Neural progenitor cell (in vitro differentiated cells): ENCODE measurements around the gene GRK1. TPM values are rescaled to one million over a fixed set of nuclear protein-coding genes. Genes with fewer than 3 reads are reported as not detected.
A peak's percentile ranks its signal among the peaks of the same experiment; 100 is the strongest.
"Not testable (repeated sequence)": the region's sequence is repeated elsewhere in the genome, so short reads cannot be mapped to it uniquely, and the experiment has no call there.

Experiments
- DNase-seq: peaks from one replicate; pipeline ENCODE4 v3.0.0-alpha.2; 2016; ENCODE audit warnings: low spot score
- H2AFZ ChIP-seq: fragments of 200-600 bp; sonication (generic); replicated peaks from 2 replicates; pipeline ENCODE4 v1.6.1; 2016; ENCODE audit warnings: antibody characterized with exemption
- H3F3A ChIP-seq: fragments of 200-600 bp; sonication (generic); 2 replicates; pipeline ENCODE4 v1.6.1; 2016; ENCODE audit warnings: antibody characterized with exemption, low read depth
- H3K27ac ChIP-seq: fragments of 200-600 bp; sonication (generic); 2 replicates; pipeline ENCODE4 v1.5.1; 2016; ENCODE audit warnings: mild to moderate bottlenecking
- H3K27me3 ChIP-seq: fragments of 200-600 bp; sonication (generic); 2 replicates; pipeline ENCODE4 v1.6.1; 2016; ENCODE audit warnings: mild to moderate bottlenecking, moderate library complexity
- H3K36me3 ChIP-seq: fragments of 200-600 bp; sonication (generic); 2 replicates; pipeline ENCODE4 v1.5.1; 2016
- H3K4me1 ChIP-seq: fragments of 200-600 bp; sonication (generic); 2 replicates; pipeline ENCODE4 v1.6.1; 2016; ENCODE audit warnings: mixed run types
- H3K4me2 ChIP-seq: fragments of 200-600 bp; sonication (generic); 2 replicates; pipeline ENCODE4 v1.6.1; 2016
- H3K4me3 ChIP-seq: fragments of 200-600 bp; sonication (generic); 2 replicates; pipeline ENCODE4 v1.5.1; 2016
- H3K79me2 ChIP-seq: fragments of 200-600 bp; sonication (generic); 2 replicates; pipeline ENCODE4 v1.6.1; 2016; ENCODE audit warnings: low read depth
- H3K9ac ChIP-seq: fragments of 200-600 bp; sonication (generic); 2 replicates; pipeline ENCODE4 v1.6.1; 2016
- H3K9me3 ChIP-seq: fragments of 200-600 bp; sonication (generic); 2 replicates; pipeline ENCODE4 v1.5.1; 2016; ENCODE audit warnings: low read depth
- H4K20me1 ChIP-seq: fragments of 200-600 bp; sonication (generic); 2 replicates; pipeline ENCODE4 v1.6.1; 2016; ENCODE audit warnings: low read depth
- H3K27ac Mint-ChIP-seq: 3 replicates; pipeline ENCODE4 v1.8.0; 2021; ENCODE audit warnings: mixed read lengths
- H3K27me3 Mint-ChIP-seq: 2 replicates; pipeline ENCODE4 v1.8.0; 2022; ENCODE audit warnings: low read depth, mild to moderate bottlenecking, inconsistent platforms, moderate library complexity, mixed read lengths; ENCODE audit not compliant: insufficient read depth
- H3K36me3 Mint-ChIP-seq: 3 replicates; pipeline ENCODE4 v1.8.0; 2021; ENCODE audit warnings: mixed read lengths
- H3K4me1 Mint-ChIP-seq: 3 replicates; pipeline ENCODE4 v1.8.0; 2021; ENCODE audit warnings: mixed read lengths
- H3K4me3 Mint-ChIP-seq: 3 replicates; pipeline ENCODE4 v1.8.0; 2021; ENCODE audit warnings: mild to moderate bottlenecking, moderate library complexity, mixed read lengths
- H3K9me3 Mint-ChIP-seq: 3 replicates; pipeline ENCODE4 v1.8.0; 2020; ENCODE audit warnings: mixed read lengths
- EZH2 ChIP-seq: fragments of 200-600 bp; sonication (generic); IDR thresholded peaks from 2 replicates; pipeline ENCODE4 v1.6.1; 2017; ENCODE audit warnings: antibody characterized with exemption, mild to moderate bottlenecking, moderate library complexity
- EZH2phosphoT487 ChIP-seq: fragments of 200-600 bp; sonication (generic); IDR thresholded peaks from 2 replicates; pipeline ENCODE4 v1.6.1; 2017; ENCODE audit warnings: antibody characterized with exemption
- total RNA-seq: library from RNA; depleted of rRNA; stranded (reverse); fragments of >200 nt; gene quantifications from 2 replicates; pipeline ENCODE4 v1.2.3, GENCODE V29; 2015; ENCODE audit warnings: low replicate concordance
- TF ChIP-seq, protein P1 (sequence below): fragments of 200-600 bp; sonication (generic); IDR thresholded peaks from 2 replicates; pipeline ENCODE4 v1.5.1; 2017; ENCODE audit warnings: antibody characterized with exemption, mild to moderate bottlenecking

The GRK1 gene
- total RNA-seq, 1 donor from 2014 or later: not detected

DNA sequence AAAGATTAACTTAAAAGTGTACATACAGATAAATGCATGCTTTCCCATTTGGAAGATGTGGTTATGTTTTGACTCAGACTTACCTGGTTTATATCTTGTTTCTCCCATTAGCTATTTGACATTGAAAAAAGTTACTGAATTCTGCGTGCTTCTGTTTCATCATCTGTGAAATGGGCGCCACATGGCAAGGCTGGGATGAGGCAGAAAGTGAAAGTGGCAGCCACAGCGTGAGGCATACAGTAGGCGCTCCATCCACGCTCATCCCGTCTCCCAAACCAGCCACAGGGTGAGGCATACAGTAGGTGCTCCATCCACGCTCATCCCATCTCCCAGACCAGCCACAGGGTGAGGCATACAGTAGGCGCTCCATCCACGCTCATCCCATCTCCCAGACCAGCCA is 78.0 kb downstream of the GRK1 start:
- H3K4me1 ChIP-seq: peaks cover 3% of the 10 kb centered on the region
- H4K20me1 ChIP-seq: no peaks in the 10 kb centered on the region
- H3K27me3 Mint-ChIP-seq: peaks cover 13% of the 10 kb centered on the region
- no peaks in the 10 kb centered on the region for H3K36me3 ChIP-seq
- H3K27ac Mint-ChIP-seq: peak overlapping the region; percentile 31
- H3K9me3 Mint-ChIP-seq: peaks cover 2% of the 10 kb centered on the region
- H3K36me3 Mint-ChIP-seq: no peaks in the 10 kb centered on the region
- H3K27me3 ChIP-seq: no peaks in the 10 kb centered on the region
- H2AFZ ChIP-seq: no peak overlapping the region
- no peak overlapping the region for H3K4me2 ChIP-seq
- DNase-seq: no peak
- no peak overlapping the region for H3K4me3 ChIP-seq
- peaks cover 21% of the 10 kb centered on the region for H3K4me1 Mint-ChIP-seq
- TF ChIP-seq, protein P1, sequence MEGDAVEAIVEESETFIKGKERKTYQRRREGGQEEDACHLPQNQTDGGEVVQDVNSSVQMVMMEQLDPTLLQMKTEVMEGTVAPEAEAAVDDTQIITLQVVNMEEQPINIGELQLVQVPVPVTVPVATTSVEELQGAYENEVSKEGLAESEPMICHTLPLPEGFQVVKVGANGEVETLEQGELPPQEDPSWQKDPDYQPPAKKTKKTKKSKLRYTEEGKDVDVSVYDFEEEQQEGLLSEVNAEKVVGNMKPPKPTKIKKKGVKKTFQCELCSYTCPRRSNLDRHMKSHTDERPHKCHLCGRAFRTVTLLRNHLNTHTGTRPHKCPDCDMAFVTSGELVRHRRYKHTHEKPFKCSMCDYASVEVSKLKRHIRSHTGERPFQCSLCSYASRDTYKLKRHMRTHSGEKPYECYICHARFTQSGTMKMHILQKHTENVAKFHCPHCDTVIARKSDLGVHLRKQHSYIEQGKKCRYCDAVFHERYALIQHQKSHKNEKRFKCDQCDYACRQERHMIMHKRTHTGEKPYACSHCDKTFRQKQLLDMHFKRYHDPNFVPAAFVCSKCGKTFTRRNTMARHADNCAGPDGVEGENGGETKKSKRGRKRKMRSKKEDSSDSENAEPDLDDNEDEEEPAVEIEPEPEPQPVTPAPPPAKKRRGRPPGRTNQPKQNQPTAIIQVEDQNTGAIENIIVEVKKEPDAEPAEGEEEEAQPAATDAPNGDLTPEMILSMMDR: no peak
- TF ChIP-seq EZH2phosphoT487: no peak
- no peak for TF ChIP-seq EZH2
- no peak overlapping the region for H3K27ac ChIP-seq
- no peaks in the 10 kb centered on the region for H3K79me2 ChIP-seq
- peaks cover 10% of the 10 kb centered on the region for H3F3A ChIP-seq
- H3K9ac ChIP-seq: no peak overlapping the region
- no peaks in the 10 kb centered on the region for H3K9me3 ChIP-seq
- H3K4me3 Mint-ChIP-seq: no peak overlapping the region

DNA sequence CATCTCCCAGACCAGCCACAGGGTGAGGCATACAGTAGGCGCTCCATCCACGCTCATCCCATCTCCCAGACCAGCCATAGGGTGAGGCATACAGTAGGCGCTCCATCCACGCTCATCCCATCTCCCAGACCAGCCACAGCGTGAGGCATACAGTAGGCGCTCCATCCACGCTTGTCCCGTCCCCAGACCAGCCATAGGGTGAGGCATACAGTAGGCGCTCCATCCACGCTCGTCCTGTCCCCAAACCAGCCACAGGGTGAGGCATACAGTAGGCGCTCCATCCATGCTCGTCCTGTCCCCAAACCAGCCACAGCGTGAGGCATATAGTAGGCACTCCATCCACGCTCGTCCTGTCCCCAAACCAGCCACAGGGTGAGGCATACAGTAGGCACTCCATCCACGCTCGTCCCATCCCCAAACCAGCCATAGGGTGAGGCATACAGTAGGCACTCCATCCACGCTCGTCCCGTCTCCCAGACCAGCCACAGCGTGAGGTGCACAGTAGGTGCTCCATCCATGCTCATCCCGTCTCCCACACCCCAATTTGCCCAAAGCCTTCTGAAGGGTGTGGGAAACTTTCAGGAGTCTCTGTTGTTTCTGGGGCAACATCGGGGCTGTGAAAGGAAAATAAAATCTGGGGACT is 78.6 kb downstream of the GRK1 start:
- Mint-ChIP-seq H3K4me3 (peak overlapping the region; percentile 17), H3K27ac (peak overlapping the region; percentile 42), H3K27me3 (peaks cover 17% of the 10 kb centered on the region), H3K4me1 (peaks cover 23% of the 10 kb centered on the region)
- H3K4me2 ChIP-seq, H3K9me3 Mint-ChIP-seq, H3K36me3 Mint-ChIP-seq, H3K9ac ChIP-seq, H2AFZ ChIP-seq, DNase-seq, H3K27ac ChIP-seq, H3K4me1 ChIP-seq, H3K9me3 ChIP-seq, H3K79me2 ChIP-seq, H3K4me3 ChIP-seq, H3K27me3 ChIP-seq, H4K20me1 ChIP-seq, H3K36me3 ChIP-seq: not testable (repeated sequence)
- H3F3A ChIP-seq: peaks cover 11% of the 10 kb centered on the region

DNA sequence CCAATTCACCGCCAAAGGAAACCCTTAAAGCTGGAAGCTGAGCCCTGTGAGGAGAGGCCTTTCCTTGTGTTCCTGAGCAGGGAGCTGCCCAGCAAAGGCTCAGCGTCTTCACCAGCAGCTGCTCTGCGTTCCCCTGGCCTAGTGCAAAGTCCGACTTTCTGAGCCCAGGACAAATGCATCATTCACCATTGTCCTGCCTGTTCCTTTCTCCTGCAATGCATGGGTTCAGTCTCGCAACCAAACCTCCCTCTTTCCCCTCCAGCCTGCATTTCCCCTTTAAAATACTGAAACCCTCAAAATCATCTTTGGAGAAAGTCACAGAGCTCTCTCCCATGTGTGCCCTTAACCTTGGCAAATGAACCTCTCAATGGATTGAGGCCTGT is 79.1 kb downstream of the GRK1 start:
- Mint-ChIP-seq H3K36me3 (peaks cover 7% of the 10 kb centered on the region), H3K9me3 (peaks cover 12% of the 10 kb centered on the region), H3K27me3 (peaks cover 22% of the 10 kb centered on the region), H3K4me1 (peaks cover 25% of the 10 kb centered on the region), H3K27ac (peak overlapping the region; percentile 2), H3K4me3 (no peak overlapping the region)
- DNase-seq: no peak
- no peak overlapping the region for H2AFZ ChIP-seq
- no peak overlapping the region for H3K4me3 ChIP-seq
- peaks cover 3% of the 10 kb centered on the region for H3K4me1 ChIP-seq
- TF ChIP-seq, protein P1: no peak
- TF ChIP-seq EZH2 (no peak), EZH2phosphoT487 (no peak)
- H3K36me3 ChIP-seq: no peaks in the 10 kb centered on the region
- no peak overlapping the region for H3K9ac ChIP-seq
- H4K20me1 ChIP-seq: no peaks in the 10 kb centered on the region
- peaks cover 16% of the 10 kb centered on the region for H3F3A ChIP-seq
- no peak overlapping the region for H3K27ac ChIP-seq
- H3K27me3 ChIP-seq: no peaks in the 10 kb centered on the region
- H3K79me2 ChIP-seq: no peaks in the 10 kb centered on the region
- no peaks in the 10 kb centered on the region for H3K9me3 ChIP-seq
- H3K4me2 ChIP-seq: no peak overlapping the region

DNA sequence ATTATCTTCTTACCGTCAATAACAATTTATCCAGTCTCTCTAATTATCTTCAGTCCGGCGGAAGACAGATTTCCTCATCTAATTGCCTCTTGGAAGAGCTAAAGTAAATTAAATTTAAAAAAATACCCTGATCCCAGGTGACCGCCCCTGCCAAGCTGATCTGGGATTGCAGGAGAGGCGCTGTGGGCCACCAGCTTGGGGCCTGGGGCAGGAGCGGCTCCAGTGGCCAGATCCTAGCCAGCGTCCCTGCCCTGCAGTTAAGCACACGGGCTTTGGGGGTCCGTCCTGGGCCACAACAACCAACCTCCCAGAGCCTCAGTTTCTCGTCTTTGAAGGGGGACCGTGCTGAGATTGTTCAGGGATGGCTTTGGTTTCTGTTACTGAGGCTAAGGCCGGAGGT is 79.7 kb downstream of the GRK1 start:
- H3F3A ChIP-seq: peaks cover 17% of the 10 kb centered on the region
- H3K4me1 Mint-ChIP-seq: peaks cover 20% of the 10 kb centered on the region
- H3K36me3 Mint-ChIP-seq: peaks cover 7% of the 10 kb centered on the region
- TF ChIP-seq, protein P1: no peak
- TF ChIP-seq EZH2 (no peak), EZH2phosphoT487 (no peak)
- H3K36me3 ChIP-seq: no peaks in the 10 kb centered on the region
- no peak overlapping the region for H2AFZ ChIP-seq
- DNase-seq: no peak
- peaks cover 14% of the 10 kb centered on the region for H3K9me3 Mint-ChIP-seq
- H3K27me3 Mint-ChIP-seq: peaks cover 23% of the 10 kb centered on the region
- H3K27ac ChIP-seq: no peak overlapping the region
- H4K20me1 ChIP-seq: no peaks in the 10 kb centered on the region
- no peak overlapping the region for H3K4me3 Mint-ChIP-seq
- peaks cover 2% of the 10 kb centered on the region for H3K4me1 ChIP-seq
- H3K27me3 ChIP-seq: no peaks in the 10 kb centered on the region
- no peaks in the 10 kb centered on the region for H3K79me2 ChIP-seq
- no peaks in the 10 kb centered on the region for H3K9me3 ChIP-seq
- peak overlapping the region; percentile 2 for H3K27ac Mint-ChIP-seq
- H3K4me3 ChIP-seq: no peak overlapping the region
- no peak overlapping the region for H3K4me2 ChIP-seq
- no peak overlapping the region for H3K9ac ChIP-seq
